PC-9 (cell line): Measurements from ENCODE around the gene SAYSD1.

Experiments used
- CTCF ChIP-seq: fragments of 200-600 bp; sonication (generic); conservative IDR thresholded peaks from 2 replicates; pipeline ENCODE4 v1.6.1; 2017; ENCODE audit warnings: mixed run types, antibody characterized with exemption, mild to moderate bottlenecking, moderate library complexity
- EZH2 ChIP-seq: fragments of 200-600 bp; sonication (generic); IDR thresholded peaks from 2 replicates; pipeline ENCODE4 v1.8.0; 2017; ENCODE audit warnings: antibody characterized with exemption, low read depth

GRCh38 chr6:39065561-39065960 is 49.4 kb downstream of the SAYSD1 start:
- TF ChIP-seq CTCF (no peak), EZH2 (no peak)
